ENCODE measurements around the gene OMG. TPM values are rescaled to one million over a fixed set of nuclear protein-coding genes. Genes with fewer than 3 reads are reported as not detected.
"Not testable (repeated sequence)": the region's sequence is repeated elsewhere in the genome, so short reads cannot be mapped to it uniquely, and the experiment has no call there.

The OMG gene
- polyA plus RNA-seq, 1 of the 3 experiments (the other 2 are of a cell fraction): 0.61 TPM

DNA sequence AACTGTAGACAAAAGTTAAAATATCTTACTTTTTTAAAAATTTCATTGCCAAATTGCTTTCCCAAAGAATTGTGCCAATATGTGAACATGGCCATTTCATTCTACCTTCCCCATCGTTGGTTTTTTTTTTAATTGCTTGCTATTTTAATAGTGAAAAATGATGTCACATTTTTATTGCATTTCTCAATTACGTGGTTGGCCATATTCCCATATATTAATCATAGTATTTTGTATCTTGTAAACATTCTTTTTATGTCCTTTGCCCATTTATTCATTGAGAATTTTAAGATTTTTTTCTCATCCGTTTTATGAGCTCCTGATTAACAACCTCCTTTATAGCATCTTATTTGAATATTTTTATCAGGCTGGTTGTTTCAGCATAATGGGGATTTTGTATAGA is 7.2 kb downstream of the OMG start:
- H2AFZ ChIP-seq (ENCODE audit: low read depth): no peak overlapping the region
- H3K79me2 ChIP-seq (ENCODE audit: insufficient read depth): no peaks in the 10 kb centered on the region
- no peak overlapping the region for H3K4me2 ChIP-seq
- H3K27me3 ChIP-seq (ENCODE audit: insufficient read depth): no peaks in the 10 kb centered on the region
- no peaks in the 10 kb centered on the region for H3K9me3 ChIP-seq
- POLR2A ChIA-PET: no interaction called here
- no peak for TF ChIP-seq SIN3A (IDR thresholded peaks at IDR 0.05; ENCODE audit: borderline replicate concordance, low read depth, low read length)
- TF ChIP-seq YY1 (IDR thresholded peaks at IDR 0.05; ENCODE audit: low read depth): no peak
- TF ChIP-seq, protein P1, sequence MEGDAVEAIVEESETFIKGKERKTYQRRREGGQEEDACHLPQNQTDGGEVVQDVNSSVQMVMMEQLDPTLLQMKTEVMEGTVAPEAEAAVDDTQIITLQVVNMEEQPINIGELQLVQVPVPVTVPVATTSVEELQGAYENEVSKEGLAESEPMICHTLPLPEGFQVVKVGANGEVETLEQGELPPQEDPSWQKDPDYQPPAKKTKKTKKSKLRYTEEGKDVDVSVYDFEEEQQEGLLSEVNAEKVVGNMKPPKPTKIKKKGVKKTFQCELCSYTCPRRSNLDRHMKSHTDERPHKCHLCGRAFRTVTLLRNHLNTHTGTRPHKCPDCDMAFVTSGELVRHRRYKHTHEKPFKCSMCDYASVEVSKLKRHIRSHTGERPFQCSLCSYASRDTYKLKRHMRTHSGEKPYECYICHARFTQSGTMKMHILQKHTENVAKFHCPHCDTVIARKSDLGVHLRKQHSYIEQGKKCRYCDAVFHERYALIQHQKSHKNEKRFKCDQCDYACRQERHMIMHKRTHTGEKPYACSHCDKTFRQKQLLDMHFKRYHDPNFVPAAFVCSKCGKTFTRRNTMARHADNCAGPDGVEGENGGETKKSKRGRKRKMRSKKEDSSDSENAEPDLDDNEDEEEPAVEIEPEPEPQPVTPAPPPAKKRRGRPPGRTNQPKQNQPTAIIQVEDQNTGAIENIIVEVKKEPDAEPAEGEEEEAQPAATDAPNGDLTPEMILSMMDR (IDR thresholded peaks at IDR 0.05): no peak
- TF ChIP-seq, protein P2, sequence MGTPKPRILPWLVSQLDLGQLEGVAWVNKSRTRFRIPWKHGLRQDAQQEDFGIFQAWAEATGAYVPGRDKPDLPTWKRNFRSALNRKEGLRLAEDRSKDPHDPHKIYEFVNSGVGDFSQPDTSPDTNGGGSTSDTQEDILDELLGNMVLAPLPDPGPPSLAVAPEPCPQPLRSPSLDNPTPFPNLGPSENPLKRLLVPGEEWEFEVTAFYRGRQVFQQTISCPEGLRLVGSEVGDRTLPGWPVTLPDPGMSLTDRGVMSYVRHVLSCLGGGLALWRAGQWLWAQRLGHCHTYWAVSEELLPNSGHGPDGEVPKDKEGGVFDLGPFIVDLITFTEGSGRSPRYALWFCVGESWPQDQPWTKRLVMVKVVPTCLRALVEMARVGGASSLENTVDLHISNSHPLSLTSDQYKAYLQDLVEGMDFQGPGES (IDR thresholded peaks at IDR 0.05; ENCODE audit: low read depth, low read length): no peak
- no peak for TF ChIP-seq TAF1 (IDR thresholded peaks at IDR 0.05; ENCODE audit: borderline replicate concordance, low read depth, low read length)
- TF ChIP-seq RAD21 (IDR thresholded peaks at IDR 0.05; ENCODE audit: low read length): no peak
- no peak for TF ChIP-seq JUND (IDR thresholded peaks at IDR 0.05)
- TF ChIP-seq, protein P3, sequence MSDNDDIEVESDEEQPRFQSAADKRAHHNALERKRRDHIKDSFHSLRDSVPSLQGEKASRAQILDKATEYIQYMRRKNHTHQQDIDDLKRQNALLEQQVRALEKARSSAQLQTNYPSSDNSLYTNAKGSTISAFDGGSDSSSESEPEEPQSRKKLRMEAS (IDR thresholded peaks at IDR 0.05; ENCODE audit: low read depth): no peak
- no peak for TF ChIP-seq POLR2AphosphoS5 (IDR thresholded peaks at IDR 0.05; ENCODE audit: low read depth, low read length)
- no peak for TF ChIP-seq MEF2A (IDR thresholded peaks at IDR 0.05; ENCODE audit: borderline replicate concordance, low read depth)
- TF ChIP-seq MXI1 (IDR thresholded peaks at IDR 0.05; ENCODE audit: low read depth, low read length): no peak
- no peak for TF ChIP-seq FOSL2 (IDR thresholded peaks at IDR 0.05; ENCODE audit: borderline replicate concordance, low read depth)
- TF ChIP-seq TCF12 (IDR thresholded peaks at IDR 0.05): no peak
- no peak for TF ChIP-seq CHD2 (IDR thresholded peaks at IDR 0.05; ENCODE audit: low read length, partially characterized antibody)
- TF ChIP-seq RXRA (IDR thresholded peaks at IDR 0.05; ENCODE audit: borderline replicate concordance, low read depth): no peak
- TF ChIP-seq, protein P4, sequence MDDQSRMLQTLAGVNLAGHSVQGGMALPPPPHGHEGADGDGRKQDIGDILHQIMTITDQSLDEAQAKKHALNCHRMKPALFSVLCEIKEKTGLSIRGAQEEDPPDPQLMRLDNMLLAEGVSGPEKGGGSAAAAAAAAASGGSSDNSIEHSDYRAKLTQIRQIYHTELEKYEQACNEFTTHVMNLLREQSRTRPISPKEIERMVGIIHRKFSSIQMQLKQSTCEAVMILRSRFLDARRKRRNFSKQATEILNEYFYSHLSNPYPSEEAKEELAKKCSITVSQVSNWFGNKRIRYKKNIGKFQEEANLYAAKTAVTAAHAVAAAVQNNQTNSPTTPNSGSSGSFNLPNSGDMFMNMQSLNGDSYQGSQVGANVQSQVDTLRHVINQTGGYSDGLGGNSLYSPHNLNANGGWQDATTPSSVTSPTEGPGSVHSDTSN (IDR thresholded peaks at IDR 0.05): no peak
- no peak for TF ChIP-seq RFX5 (IDR thresholded peaks at IDR 0.05; ENCODE audit: low read length)
- TF ChIP-seq NRF1 (IDR thresholded peaks at IDR 0.05; ENCODE audit: low read depth, low read length): no peak
- TF ChIP-seq RCOR1 (IDR thresholded peaks at IDR 0.05; ENCODE audit: low read length): no peak
- no peak for TF ChIP-seq EP300 (IDR thresholded peaks at IDR 0.05; ENCODE audit: borderline replicate concordance in 1 of 2, low read depth in 1 of 2, low read length in 1 of 2)
- H3K4me3 ChIP-seq (ENCODE audit: low read depth in 2 of 2, low read length in 1 of 2): no peak overlapping the region
- peaks cover 15 to 27% of the 10 kb centered on the region in 2 experiments for H3K36me3 ChIP-seq (replicated peaks in 1 of 2; ENCODE audit: control insufficient read depth in 1 of 2, insufficient read depth in 2 of 2, low read length in 1 of 2)
- H3K9me2 ChIP-seq: 0 out of 2 replicates have a peak, but pooled peaks cover 4% of the 10 kb centered on the region
- WGBS (ENCODE audit: low lambda C conversion rate): 69% methylated on average over 3 of the region's 3 CpGs
- H3K9ac ChIP-seq: no peak overlapping the region
- no peaks in the 10 kb centered on the region for H4K20me1 ChIP-seq (ENCODE audit: insufficient read depth)
- H3K4me1 ChIP-seq (ENCODE audit: control insufficient read depth in 1 of 2, insufficient read depth in 2 of 2, low read depth in 1 of 2, low read length in 1 of 2): no peaks in the 10 kb centered on the region; a peak in 1 of 4 replicates
- no peak for DNase-seq
- CTCF ChIA-PET: no interaction called here
- no peak overlapping the region for H3K27ac ChIP-seq (ENCODE audit: low read depth in 2 of 2, low read length in 1 of 2)
- H3F3A ChIP-seq (replicated peaks; ENCODE audit: insufficient read depth): no peaks in the 10 kb centered on the region

DNA sequence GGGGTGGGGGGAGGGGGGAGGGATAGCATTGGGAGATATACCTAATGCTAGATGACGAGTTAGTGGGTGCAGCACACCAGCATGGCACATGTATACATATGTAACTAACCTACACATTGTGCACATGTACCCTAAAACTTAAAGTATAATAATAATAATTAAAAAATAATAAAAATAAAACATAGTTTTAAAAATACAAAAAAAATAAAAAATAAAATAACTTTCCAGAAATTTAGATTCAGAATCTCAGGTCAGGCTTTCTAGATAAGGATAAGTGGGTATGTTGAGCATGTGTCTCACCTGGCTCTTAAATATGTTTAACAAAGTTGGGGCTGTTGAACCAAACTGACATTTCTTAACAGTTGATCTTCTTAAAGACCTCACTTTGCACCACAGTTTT is 9.1 kb downstream of the OMG start:
- POLR2A ChIA-PET: not testable (repeated sequence)

More for the DNA sequence above, 9.1 kb downstream of the OMG start:
- not testable (repeated sequence) for H3K27me3 ChIP-seq (ENCODE audit: insufficient read depth); H3K79me2 ChIP-seq (ENCODE audit: insufficient read depth); H3F3A ChIP-seq (replicated peaks; ENCODE audit: insufficient read depth); H3K9me3 ChIP-seq; H3K4me1 ChIP-seq (ENCODE audit: control insufficient read depth in 1 of 2, insufficient read depth in 2 of 2, low read depth in 1 of 2, low read length in 1 of 2); H2AFZ ChIP-seq (ENCODE audit: low read depth); H3K9me2 ChIP-seq; H4K20me1 ChIP-seq (ENCODE audit: insufficient read depth); H3K9ac ChIP-seq; H3K27ac ChIP-seq (ENCODE audit: low read depth in 2 of 2, low read length in 1 of 2); H3K4me2 ChIP-seq; DNase-seq; H3K4me3 ChIP-seq (ENCODE audit: low read depth in 2 of 2, low read length in 1 of 2)
- CTCF ChIA-PET: interaction anchor here (0.7 kb wide), 1 partner anchor 734 kb away, joined by 3 read pairs; no protein-coding TSS in a partner anchor
- H3K36me3 ChIP-seq (replicated peaks in 1 of 2; ENCODE audit: control insufficient read depth in 1 of 2, insufficient read depth in 2 of 2, low read length in 1 of 2): peaks cover 12 to 23% of the 10 kb centered on the region in 2 experiments
- whole genome bisulfite sequencing (ENCODE audit: low lambda C conversion rate): 82% methylated on average over 1 of the region's 1 CpG

All from SK-N-SH (cell line).